Transverse colon (tissue), 4 donors: ENCODE measurements around the gene GAD2.

ENCODE experiments used
- CTCF ChIP-seq, 5 experiments: fragments of 200-600 bp in 3 of 5; fragments of 450-650 bp in 2 of 5; sonication (generic) in 3 of 5; IDR thresholded peaks; 1 replicate in 2 of 5; 2 replicates in 3 of 5; pipeline ENCODE4 v1.5.1; 2016 to 2017; ENCODE audit warnings: antibody characterized with exemption in 5 of 5, inconsistent platforms in 3 of 5, mild to moderate bottlenecking in 2 of 5, moderate library complexity in 1 of 5
- EP300 ChIP-seq: sonication (generic); formaldehyde crosslinking; IDR thresholded peaks from one replicate; pipeline ENCODE4 v1.6.1; 2017; ENCODE audit warnings: antibody characterized with exemption, low read depth
- POLR2A ChIP-seq: fragments of 450-650 bp; IDR thresholded peaks from one replicate; pipeline ENCODE4 v1.6.1; 2016; ENCODE audit warnings: antibody characterized with exemption, mild to moderate bottlenecking, moderate library complexity
- POLR2AphosphoS5 ChIP-seq, 3 donors: sonication (generic); formaldehyde crosslinking; IDR thresholded peaks; one replicate each; pipeline ENCODE4 v1.6.1; 2016; ENCODE audit warnings: antibody characterized with exemption in 3 of 3

DNA sequence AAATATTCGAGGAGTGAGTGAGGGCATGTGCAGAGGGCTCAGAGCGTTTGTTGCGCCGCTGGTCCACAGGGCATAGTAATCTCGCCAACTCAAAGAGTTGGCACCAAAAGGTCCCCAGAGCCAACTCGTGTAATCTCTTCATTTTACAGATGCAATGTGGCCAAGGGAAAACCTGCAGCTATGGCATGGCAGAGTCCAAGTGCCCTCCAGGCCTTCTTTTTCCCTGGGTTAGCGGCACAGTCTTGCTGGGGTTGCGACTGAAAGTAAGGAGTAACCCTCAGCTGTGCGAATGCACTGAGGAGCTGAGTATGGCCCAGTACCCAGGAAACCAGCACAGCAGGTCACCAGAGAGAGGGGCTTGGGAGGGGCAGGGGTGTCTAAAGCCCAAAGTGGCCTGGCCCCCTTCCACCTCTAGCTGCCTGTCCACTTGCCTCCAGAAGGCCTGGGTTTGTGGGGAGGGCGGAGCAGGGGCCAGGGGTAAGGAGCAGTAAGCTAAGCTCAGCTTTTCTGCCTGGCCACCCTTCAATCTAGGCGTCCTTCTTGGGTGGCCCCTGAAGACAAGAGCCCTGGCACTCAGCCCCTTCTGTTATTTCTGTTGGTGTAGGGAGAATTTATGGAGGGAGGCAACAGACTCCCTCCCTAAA, 3.3 kb upstream of the GAD2 start:
- TF ChIP-seq POLR2AphosphoS5 (IDR thresholded peaks at IDR 0.05): no peak
- TF ChIP-seq CTCF (IDR thresholded peaks at IDR 0.05): no peak
- no peak for TF ChIP-seq POLR2A
- no peak for TF ChIP-seq EP300
